Measurements from ENCODE around the gene LITAF.

Gene LITAF

DNA sequence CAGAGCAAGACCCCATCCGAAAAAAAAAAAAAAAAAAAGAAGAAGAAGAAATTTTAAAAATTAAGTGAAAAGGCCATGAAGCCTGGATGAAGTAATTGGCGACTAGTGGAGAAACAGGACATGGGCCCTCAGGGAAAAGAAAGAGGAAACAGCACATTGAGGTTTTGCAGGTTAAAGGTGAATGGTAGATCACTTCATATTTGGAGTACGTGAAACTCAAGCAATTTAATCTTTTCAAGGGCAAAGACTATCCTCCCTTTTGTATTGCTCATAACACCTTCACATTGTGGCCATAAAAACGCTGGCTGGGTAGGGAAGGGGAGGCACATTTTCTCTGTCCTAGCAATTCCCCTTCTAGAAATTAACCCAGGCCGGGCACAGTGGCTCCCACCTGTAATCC, 53.1 kb downstream of the LITAF start:
- POLR2A ChIA-PET, result no interaction called here
- no peak for TF ChIP-seq L3MBTL2 (conservative IDR thresholded peaks at IDR 0.05)
- no peak for TF ChIP-seq SP1 (IDR thresholded peaks at IDR 0.05)
- no peak for TF ChIP-seq ZNF384 (IDR thresholded peaks at IDR 0.05)
- TF ChIP-seq BHLHE40 (IDR thresholded peaks at IDR 0.05; ENCODE audit: borderline replicate concordance), result no peak
- CTCF ChIA-PET, result no interaction called here
- DNase-seq (ENCODE audit: extremely low spot score), result no peak

DNA sequence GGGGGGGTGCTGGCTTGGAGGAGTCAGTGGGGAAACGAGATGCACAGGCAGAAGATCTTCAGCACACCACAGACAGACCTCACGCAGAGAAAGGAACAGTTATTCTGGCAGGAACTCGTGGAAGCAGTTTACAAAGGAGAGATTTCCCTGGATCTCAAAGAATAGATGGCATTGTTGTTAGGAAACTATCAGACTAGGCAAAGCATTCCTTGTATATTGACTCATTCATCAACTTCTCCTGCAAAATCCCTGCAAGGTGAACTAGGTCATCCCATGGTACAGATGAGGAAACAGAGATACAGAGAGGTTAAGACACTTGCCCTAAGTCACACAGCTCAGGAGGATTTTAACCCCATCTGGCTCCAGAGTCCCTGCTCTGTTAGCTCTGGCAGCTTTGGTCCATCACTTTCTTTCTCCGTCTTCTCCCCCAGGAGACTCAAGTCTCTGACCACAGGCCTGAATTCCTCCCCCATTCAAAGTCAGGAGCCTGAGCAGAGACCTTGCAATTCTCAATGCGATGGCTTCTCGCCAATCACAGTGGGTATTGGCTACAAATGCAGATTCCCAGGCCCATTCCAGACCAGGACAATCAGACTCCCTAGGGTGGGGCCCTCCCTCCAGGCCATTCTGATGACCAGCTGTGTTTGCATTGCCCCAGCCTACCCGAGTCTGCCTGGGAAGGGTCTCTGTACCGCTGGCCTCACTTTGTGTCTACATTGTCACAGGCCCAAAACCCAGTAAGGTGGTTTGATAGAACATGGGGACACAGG, 56.4 kb downstream of the LITAF start:
- ChIA-PET CTCF (interaction anchor here (0.7 to 2.5 kb wide), 2 partner anchors 54 to 111 kb away, joined by 4 to 14 read pairs; no protein-coding TSS in a partner anchor), POLR2A (no interaction called here)
- no peak for DNase-seq (ENCODE audit: extremely low spot score)
- TF ChIP-seq NFRKB (IDR thresholded peaks at IDR 0.05) (no peak), TARDBP (IDR thresholded peaks at IDR 0.05) (no peak), ARNT (IDR thresholded peaks at IDR 0.05) (no peak), ELF4 (IDR thresholded peaks at IDR 0.05) (no peak), HDGF (IDR thresholded peaks at IDR 0.05; ENCODE audit: borderline replicate concordance) (no peak), FOXM1 (IDR thresholded peaks at IDR 0.05; ENCODE audit: borderline replicate concordance) (no peak), SP1 (IDR thresholded peaks at IDR 0.05) (no peak), FOXK2 (IDR thresholded peaks at IDR 0.05) (no peak), ZNF384 (IDR thresholded peaks at IDR 0.05) (no peak), SUZ12 (IDR thresholded peaks at IDR 0.05) (no peak), FOXA1 (IDR thresholded peaks at IDR 0.05) (no peak), L3MBTL2 (conservative IDR thresholded peaks at IDR 0.05) (no peak), CTBP1 (IDR thresholded peaks at IDR 0.05; ENCODE audit: borderline replicate concordance) (no peak), LEF1 (IDR thresholded peaks at IDR 0.05; ENCODE audit: borderline replicate concordance) (no peak)
- TF ChIP-seq, protein P1, sequence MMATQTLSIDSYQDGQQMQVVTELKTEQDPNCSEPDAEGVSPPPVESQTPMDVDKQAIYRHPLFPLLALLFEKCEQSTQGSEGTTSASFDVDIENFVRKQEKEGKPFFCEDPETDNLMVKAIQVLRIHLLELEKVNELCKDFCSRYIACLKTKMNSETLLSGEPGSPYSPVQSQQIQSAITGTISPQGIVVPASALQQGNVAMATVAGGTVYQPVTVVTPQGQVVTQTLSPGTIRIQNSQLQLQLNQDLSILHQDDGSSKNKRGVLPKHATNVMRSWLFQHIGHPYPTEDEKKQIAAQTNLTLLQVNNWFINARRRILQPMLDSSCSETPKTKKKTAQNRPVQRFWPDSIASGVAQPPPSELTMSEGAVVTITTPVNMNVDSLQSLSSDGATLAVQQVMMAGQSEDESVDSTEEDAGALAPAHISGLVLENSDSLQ (IDR thresholded peaks at IDR 0.05), result no peak

DNA sequence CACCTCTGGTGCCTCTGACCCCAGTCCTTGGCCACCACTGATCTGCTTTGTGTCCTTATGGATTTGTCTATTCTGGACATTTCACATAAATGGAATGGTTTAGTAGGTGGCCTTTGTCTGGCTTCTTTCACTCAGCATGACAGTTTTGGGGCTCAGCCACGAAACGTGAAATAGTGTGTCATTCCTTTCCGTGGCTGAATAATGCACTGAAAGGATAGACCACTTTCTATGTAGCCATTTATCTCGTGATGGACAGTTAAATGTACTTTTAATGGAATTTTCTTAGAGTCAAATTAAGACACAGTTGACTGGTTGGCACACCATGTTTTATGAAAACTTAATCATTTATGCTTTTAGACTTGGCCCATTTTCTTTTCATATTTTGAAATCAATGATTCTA, 57.4 kb downstream of the LITAF start:
- POLR2A ChIA-PET, result no interaction called here
- CTCF ChIA-PET, result interaction anchor here (0.7 to 1.6 kb wide), 2 partner anchors 55 to 122 kb away, joined by 3 to 4 read pairs; no protein-coding TSS in a partner anchor
- DNase-seq (ENCODE audit: extremely low spot score), result no peak
- TF ChIP-seq, protein P1 (IDR thresholded peaks at IDR 0.05), result no peak
- TF ChIP-seq CTBP1 (IDR thresholded peaks at IDR 0.05; ENCODE audit: borderline replicate concordance), result no peak
- no peak for TF ChIP-seq FOXK2 (IDR thresholded peaks at IDR 0.05)
- no peak for TF ChIP-seq L3MBTL2 (conservative IDR thresholded peaks at IDR 0.05)

DNA sequence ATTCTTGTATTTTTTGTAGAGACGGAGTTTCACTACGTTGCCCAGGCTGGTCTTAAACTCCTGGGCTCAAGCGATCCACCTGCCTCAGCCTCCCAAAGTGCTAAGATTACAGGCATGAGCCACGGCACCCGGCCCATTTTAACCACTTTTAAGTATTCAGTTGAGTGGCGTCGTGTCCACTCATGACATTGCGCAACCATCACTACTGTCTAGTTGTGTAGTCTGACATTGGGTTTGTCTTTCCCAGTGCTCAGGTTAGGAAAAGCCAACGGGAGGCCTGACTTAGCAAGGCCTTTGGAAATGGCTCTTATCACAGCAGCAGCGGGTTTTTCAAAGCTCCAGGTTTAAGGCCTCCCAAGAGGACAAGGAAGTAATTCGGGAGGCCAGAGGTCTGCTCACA, 58.7 kb downstream of the LITAF start:
- ChIA-PET CTCF (interaction anchor here (1.6 kb wide), 1 partner anchor 121 kb away, joined by 3 read pairs; no protein-coding TSS in a partner anchor), POLR2A (no interaction called here)
- DNase-seq (ENCODE audit: extremely low spot score), result no peak
- TF ChIP-seq FOXK2 (IDR thresholded peaks at IDR 0.05) (no peak), SUZ12 (IDR thresholded peaks at IDR 0.05) (no peak), HDGF (IDR thresholded peaks at IDR 0.05; ENCODE audit: borderline replicate concordance) (no peak), FOXA1 (IDR thresholded peaks at IDR 0.05) (no peak), TARDBP (IDR thresholded peaks at IDR 0.05) (no peak), ELF4 (IDR thresholded peaks at IDR 0.05) (no peak), FOXM1 (IDR thresholded peaks at IDR 0.05; ENCODE audit: borderline replicate concordance) (no peak), ZNF384 (IDR thresholded peaks at IDR 0.05) (no peak), CTBP1 (IDR thresholded peaks at IDR 0.05; ENCODE audit: borderline replicate concordance) (no peak), L3MBTL2 (conservative IDR thresholded peaks at IDR 0.05) (no peak), SP1 (IDR thresholded peaks at IDR 0.05) (no peak), NFRKB (IDR thresholded peaks at IDR 0.05) (no peak), LEF1 (IDR thresholded peaks at IDR 0.05; ENCODE audit: borderline replicate concordance) (no peak), BHLHE40 (IDR thresholded peaks at IDR 0.05; ENCODE audit: borderline replicate concordance) (no peak), ARNT (IDR thresholded peaks at IDR 0.05) (no peak)
- TF ChIP-seq, protein P1 (IDR thresholded peaks at IDR 0.05), result no peak

DNA sequence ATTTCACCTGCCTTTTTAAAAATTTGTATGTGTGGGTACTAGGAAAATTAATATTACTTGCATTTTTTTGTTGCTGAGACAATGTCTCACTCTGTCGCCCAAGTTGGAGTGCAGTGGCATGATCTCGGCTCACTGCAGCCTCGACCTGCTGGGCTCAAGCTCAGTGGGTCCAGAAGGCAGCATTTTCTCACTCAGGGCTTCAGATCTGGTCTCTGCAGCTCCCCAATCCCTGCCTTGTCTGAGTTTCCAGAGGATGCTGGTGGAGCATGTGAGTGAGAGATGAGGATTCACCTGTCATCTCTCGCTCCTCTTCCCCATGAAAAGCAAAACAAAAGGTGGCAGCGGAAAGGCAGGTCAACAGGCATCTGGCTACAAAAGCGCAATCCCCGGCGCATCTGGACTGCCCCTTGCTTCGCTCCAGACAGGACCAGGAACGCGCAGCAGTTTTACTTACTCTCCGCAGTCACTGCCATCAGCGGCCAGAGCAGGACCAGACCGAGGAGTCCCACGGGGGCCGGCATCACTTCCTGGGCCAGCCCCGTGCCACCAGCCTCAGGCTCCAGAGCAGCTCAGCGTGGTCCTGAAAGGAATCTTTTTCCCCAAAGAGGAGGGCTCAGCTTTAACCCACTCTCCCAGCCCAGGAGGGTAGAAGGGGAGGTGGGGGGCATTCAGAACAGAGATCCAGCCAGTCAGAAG, 59.9 kb downstream of the LITAF start:
- no peak for TF ChIP-seq FOXA1 (IDR thresholded peaks at IDR 0.05)
- no peak for TF ChIP-seq ZNF384 (IDR thresholded peaks at IDR 0.05)
- TF ChIP-seq CTBP1 (IDR thresholded peaks at IDR 0.05; ENCODE audit: borderline replicate concordance), result no peak
- no peak for TF ChIP-seq NFRKB (IDR thresholded peaks at IDR 0.05)
- CTCF ChIA-PET, result interaction anchor here (0.6 kb wide), 1 partner anchor 56 kb away, joined by 8 read pairs; no protein-coding TSS in a partner anchor

DNA sequence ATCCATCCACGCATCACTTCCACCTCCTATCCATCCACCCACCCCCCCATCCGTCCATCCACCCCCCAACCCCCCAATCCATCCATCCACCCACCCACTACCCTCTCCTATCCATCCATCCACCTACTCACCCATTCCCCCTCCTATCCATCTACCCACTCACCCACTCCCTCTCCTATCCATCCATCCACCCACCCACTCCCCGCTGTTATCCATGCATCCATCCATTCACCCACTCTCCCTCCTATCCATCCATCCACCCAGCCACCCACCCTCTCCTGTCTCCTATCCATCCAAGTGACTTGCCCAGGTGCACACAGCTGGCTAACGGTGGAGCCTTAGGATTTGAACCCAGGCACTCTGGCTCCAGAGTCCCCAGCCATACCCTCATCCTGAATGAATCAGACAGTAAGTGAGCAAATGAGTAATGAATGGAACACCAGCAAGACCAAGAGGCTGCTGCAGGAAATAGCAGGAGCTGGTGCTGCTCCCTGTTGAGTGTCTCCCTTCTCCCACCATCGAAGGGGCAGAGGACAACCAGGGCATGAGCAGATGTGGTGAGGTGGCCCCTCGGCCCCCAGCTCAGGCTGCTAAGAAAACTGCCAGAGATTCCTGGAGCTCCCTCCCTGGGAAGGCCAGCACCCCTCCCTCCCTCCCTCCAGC, 62.5 kb downstream of the LITAF start:
- TF ChIP-seq TARDBP (IDR thresholded peaks at IDR 0.05) (no peak), ZNF384 (IDR thresholded peaks at IDR 0.05) (no peak), FOXK2 (IDR thresholded peaks at IDR 0.05) (no peak)
- ChIA-PET CTCF (no interaction called here), POLR2A (no interaction called here)
- no peak for DNase-seq (ENCODE audit: extremely low spot score)

More for the DNA sequence above, 59.9 kb downstream of the LITAF start:
- no peak for DNase-seq (ENCODE audit: extremely low spot score)
- POLR2A ChIA-PET, result no interaction called here

Data from HEK293T (cell line).